ENCODE results near the gene RNF113A. TPM values are rescaled to one million over a fixed set of nuclear protein-coding genes. Genes with fewer than 3 reads are reported as not detected.

The RNF113A gene
- total RNA-seq, result 1 to 10 TPM; 9.3 to 9.8 TPM
- 17.3 TPM for polyA plus RNA-seq (2013, experiment 1 of 2)
- 14.4 TPM for polyA plus RNA-seq (2013, experiment 2 of 2)
- long read RNA-seq, experiment 1, transcript RNF113A-201 (1 exons, 1,353 nt), result major isoform, 5 of 5 reads
- long read RNA-seq, experiment 1, partial matches to known transcripts, result 0 of 5 reads
- long read RNA-seq, experiment 1, other reads (novel, unspliced or antisense), result 0 of 5 reads
- long read RNA-seq, experiment 2, transcript RNF113A-201 (1 exons, 1,353 nt), result major isoform, 11 of 11 reads
- long read RNA-seq, experiment 2, partial matches to known transcripts, result 0 of 11 reads
- long read RNA-seq, experiment 2, other reads (novel, unspliced or antisense), result 0 of 11 reads
- long read RNA-seq, experiment 3, transcript RNF113A-201 (1 exons, 1,353 nt), result major isoform, 31 of 31 reads
- long read RNA-seq, experiment 3, partial matches to known transcripts, result 0 of 31 reads
- long read RNA-seq, experiment 3, other reads (novel, unspliced or antisense), result 0 of 31 reads
- long read RNA-seq, experiment 4, transcript RNF113A-201 (1 exons, 1,353 nt), result major isoform, 47 of 47 reads
- long read RNA-seq, experiment 4, partial matches to known transcripts, result 0 of 47 reads
- long read RNA-seq, experiment 4, other reads (novel, unspliced or antisense), result 0 of 47 reads

DNA sequence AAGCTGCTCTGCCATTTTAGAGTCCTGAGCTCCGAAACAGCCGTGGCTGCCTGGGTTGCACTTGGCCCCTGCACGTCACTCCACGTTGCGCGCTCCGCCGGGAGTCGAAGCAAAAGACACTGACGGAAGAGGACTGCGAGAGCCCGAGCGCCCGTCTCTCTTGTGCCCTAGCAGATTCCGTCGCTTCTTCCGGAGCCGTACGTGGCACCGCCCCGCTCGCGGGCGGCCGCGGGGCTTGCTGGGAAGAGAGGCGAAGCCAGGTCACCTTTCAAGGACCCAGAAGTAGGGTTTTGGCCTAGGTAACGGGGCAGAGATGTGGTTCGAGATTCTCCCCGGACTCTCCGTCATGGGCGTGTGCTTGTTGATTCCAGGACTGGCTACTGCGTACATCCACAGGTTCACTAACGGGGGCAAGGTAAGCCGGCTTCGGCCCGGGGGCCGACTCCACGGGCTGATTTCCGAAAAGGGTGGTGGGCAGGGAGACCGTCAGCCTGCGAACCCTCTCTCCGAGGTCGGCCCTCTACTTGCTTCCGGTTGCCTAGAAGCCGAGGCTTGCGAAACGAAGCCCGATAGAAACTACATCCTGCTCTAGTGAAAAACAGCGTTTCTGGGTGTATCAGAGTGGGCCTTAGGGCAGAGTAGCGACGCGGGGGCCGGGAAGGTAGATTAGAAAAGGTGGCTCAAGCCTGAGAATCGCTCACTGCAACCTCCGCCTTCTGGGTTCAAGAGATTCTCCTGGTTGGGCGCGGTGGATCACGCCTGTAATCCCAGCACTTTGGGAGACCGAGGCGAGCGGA is at the start of gene RNF113A, which contains the start of gene NDUFA1:
Gene RNF113A (minus strand): TSS at position 135 of the 797 bp plus-strand sequence. CDS start 120 bp downstream, at position 15.
Gene NDUFA1 (plus strand): TSS at position 234 of the 797 bp plus-strand sequence. CDS start 80 bp downstream, at position 314.
- no peaks in the 10 kb centered on the region for H3K27me3 ChIP-seq (ENCODE audit: control insufficient read depth, insufficient read depth, low read length, poor library complexity, severe bottlenecking)
- Mint-ChIP-seq H3K27me3 (ENCODE audit: insufficient read depth) (no peaks in the 10 kb centered on the region), H3K4me1 (no peaks in the 10 kb centered on the region), H3K9me3 (peaks cover 42% of the 10 kb centered on the region), H3K27ac (peak within 1 kb of the TSS; percentile 97), H3K36me3 (ENCODE audit: low read depth) (peaks cover 9% of the 10 kb centered on the region), H3K4me3 (peak within 1 kb of the TSS; percentile 76)
- peak; percentile 90 for DNase-seq
- H3K4me3 ChIP-seq (ENCODE audit: low read length), result peak within 1 kb of the TSS; percentile 93
- no peaks in the 10 kb centered on the region for H3K9me3 ChIP-seq (ENCODE audit: control insufficient read depth, low read length)
- no peaks in the 10 kb centered on the region for H3K36me3 ChIP-seq (ENCODE audit: control insufficient read depth, insufficient read depth, low read length)
- 0% methylated on average over 4 to 59 of the region's 62 CpGs for WGBS, 2 experiments (ENCODE audit: insufficient coverage in 1 of 2, insufficient read length in 1 of 2)
- H3K27ac ChIP-seq (ENCODE audit: low read depth, low read length), result peak within 1 kb of the TSS; percentile 76
- peak within 1 kb of the TSS; percentile 84 for H3K9ac ChIP-seq (ENCODE audit: extremely low read depth, low read length, poor library complexity, severe bottlenecking)
- TF ChIP-seq, protein P1, sequence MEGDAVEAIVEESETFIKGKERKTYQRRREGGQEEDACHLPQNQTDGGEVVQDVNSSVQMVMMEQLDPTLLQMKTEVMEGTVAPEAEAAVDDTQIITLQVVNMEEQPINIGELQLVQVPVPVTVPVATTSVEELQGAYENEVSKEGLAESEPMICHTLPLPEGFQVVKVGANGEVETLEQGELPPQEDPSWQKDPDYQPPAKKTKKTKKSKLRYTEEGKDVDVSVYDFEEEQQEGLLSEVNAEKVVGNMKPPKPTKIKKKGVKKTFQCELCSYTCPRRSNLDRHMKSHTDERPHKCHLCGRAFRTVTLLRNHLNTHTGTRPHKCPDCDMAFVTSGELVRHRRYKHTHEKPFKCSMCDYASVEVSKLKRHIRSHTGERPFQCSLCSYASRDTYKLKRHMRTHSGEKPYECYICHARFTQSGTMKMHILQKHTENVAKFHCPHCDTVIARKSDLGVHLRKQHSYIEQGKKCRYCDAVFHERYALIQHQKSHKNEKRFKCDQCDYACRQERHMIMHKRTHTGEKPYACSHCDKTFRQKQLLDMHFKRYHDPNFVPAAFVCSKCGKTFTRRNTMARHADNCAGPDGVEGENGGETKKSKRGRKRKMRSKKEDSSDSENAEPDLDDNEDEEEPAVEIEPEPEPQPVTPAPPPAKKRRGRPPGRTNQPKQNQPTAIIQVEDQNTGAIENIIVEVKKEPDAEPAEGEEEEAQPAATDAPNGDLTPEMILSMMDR (conservative IDR thresholded peaks at IDR 0.05), result no peak
- H3K4me1 ChIP-seq (ENCODE audit: control insufficient read depth, insufficient read depth, low read length), result no peaks in the 10 kb centered on the region

DNA sequence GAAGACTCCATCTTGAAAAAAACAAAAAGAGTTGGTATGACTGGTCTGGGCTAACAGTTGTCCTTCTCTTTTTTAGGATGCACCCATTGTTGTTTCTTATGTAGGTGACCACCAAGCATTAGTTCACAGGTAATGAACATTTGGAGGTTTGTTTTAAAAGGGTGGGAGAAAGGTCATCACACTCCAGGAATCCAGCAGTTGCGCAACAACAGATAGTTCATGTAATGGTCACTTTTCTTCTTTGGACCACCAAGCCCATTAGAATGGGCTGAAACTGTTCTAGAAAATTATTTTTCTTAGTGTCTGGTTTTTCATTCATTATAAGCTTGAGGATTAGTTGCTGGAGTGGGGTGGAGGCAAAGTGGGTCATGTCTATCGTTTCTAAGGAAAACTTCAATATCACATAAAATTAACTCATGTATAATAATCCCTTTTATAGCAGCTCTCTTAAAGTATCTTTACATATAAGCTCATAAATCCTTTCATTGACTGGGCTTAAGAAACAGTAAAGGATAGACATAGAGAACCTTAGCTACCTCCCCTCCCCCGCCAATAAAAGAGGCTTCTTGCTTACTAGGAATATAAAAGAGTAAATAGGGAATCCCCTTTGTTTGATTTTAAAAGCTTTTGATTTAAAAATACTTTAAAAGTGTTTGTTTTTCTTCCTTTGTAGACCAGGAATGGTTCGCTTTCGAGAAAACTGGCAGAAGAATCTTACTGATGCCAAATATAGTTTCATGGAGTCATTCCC is 48.5 kb upstream of the RNF113A start:
- Mint-ChIP-seq H3K4me3 (no peak overlapping the region), H3K4me1 (no peaks in the 10 kb centered on the region), H3K9me3 (peaks cover 48% of the 10 kb centered on the region), H3K36me3 (ENCODE audit: low read depth) (peaks cover 12% of the 10 kb centered on the region), H3K27me3 (ENCODE audit: insufficient read depth) (no peaks in the 10 kb centered on the region), H3K27ac (no peak overlapping the region)
- no peaks in the 10 kb centered on the region for H3K4me1 ChIP-seq (ENCODE audit: control insufficient read depth, insufficient read depth, low read length)
- no peaks in the 10 kb centered on the region for H3K27me3 ChIP-seq (ENCODE audit: control insufficient read depth, insufficient read depth, low read length, poor library complexity, severe bottlenecking)
- H3K36me3 ChIP-seq (ENCODE audit: control insufficient read depth, insufficient read depth, low read length), result no peaks in the 10 kb centered on the region
- no peak for DNase-seq
- no peak overlapping the region for H3K27ac ChIP-seq (ENCODE audit: low read depth, low read length)
- no peak overlapping the region for H3K4me3 ChIP-seq (ENCODE audit: low read length)
- H3K9ac ChIP-seq (ENCODE audit: extremely low read depth, low read length, poor library complexity, severe bottlenecking), result no peak overlapping the region
- 100% methylated on average over 2 of the region's 5 CpGs; no CpG with 5 or more reads in 1 of the 2 experiments for WGBS, 2 experiments (ENCODE audit: insufficient coverage in 1 of 2, insufficient read length in 1 of 2)
- TF ChIP-seq, protein P1 (conservative IDR thresholded peaks at IDR 0.05), result no peak
- H3K9me3 ChIP-seq (ENCODE audit: control insufficient read depth, low read length), result no peaks in the 10 kb centered on the region
